CD4-positive, alpha-beta T cell treated with Interleukin-12 subunit alpha and Interleukin-12 subunit beta, for 1 hour (primary cell): Measurements from ENCODE around the gene TRPV4.
A peak's percentile ranks its signal among the peaks of the same experiment; 100 is the strongest.

Experiments
- DNase-seq: peaks from one replicate; pipeline ENCODE4 v3.0.0-alpha.2; 2020

Gene TRPV4

GRCh38 chr12:109804820-109805761, 28.1 kb downstream of the TRPV4 start:
- DNase-seq: peak; percentile 73

GRCh38 chr12:109803678-109804077, 29.5 kb downstream of the TRPV4 start:
- DNase-seq: no peak

- no peak for DNase-seq
Observed at GRCh38 chr12:109802828-109803227, 30.4 kb downstream of the TRPV4 start.

GRCh38 chr12:109800536-109800935, 32.7 kb downstream of the TRPV4 start:
- no peak for DNase-seq

- no peak for DNase-seq
Observed at GRCh38 chr12:109798691-109799090, 34.5 kb downstream of the TRPV4 start.

GRCh38 chr12:109797905-109798669, 35.1 kb downstream of the TRPV4 start:
- no peak for DNase-seq

- no peak for DNase-seq
Observed at GRCh38 chr12:109796057-109796456, 37.1 kb downstream of the TRPV4 start.

GRCh38 chr12:109795023-109795422, 38.2 kb downstream of the TRPV4 start:
- no peak for DNase-seq

- no peak for DNase-seq
Observed at GRCh38 chr12:109793826-109794501, 39.2 kb downstream of the TRPV4 start.

GRCh38 chr12:109793411-109793810, 39.8 kb downstream of the TRPV4 start:
- no peak for DNase-seq

GRCh38 chr12:109792992-109793391, 40.2 kb downstream of the TRPV4 start:
- DNase-seq: no peak

- no peak for DNase-seq
Observed at GRCh38 chr12:109789526-109790048, 43.6 kb downstream of the TRPV4 start.

GRCh38 chr12:109786799-109787198, 46.4 kb downstream of the TRPV4 start:
- DNase-seq: no peak

- DNase-seq: no peak
Observed at GRCh38 chr12:109785854-109786253, 47.3 kb downstream of the TRPV4 start.

- DNase-seq: no peak
Observed at GRCh38 chr12:109783965-109784244, 49.3 kb downstream of the TRPV4 start.

GRCh38 chr12:109783135-109783964, 49.8 kb downstream of the TRPV4 start:
- DNase-seq: no peak

GRCh38 chr12:109782326-109782703, 50.9 kb downstream of the TRPV4 start:
- DNase-seq: no peak

GRCh38 chr12:109781668-109782325, 51.4 kb downstream of the TRPV4 start:
- DNase-seq: no peak

- no peak for DNase-seq
Observed at GRCh38 chr12:109779382-109779781, 53.8 kb downstream of the TRPV4 start.

GRCh38 chr12:109778684-109779083, 54.5 kb downstream of the TRPV4 start:
- no peak for DNase-seq

- DNase-seq: peak; percentile 46
Observed at GRCh38 chr12:109777544-109777943, 55.7 kb downstream of the TRPV4 start.

- no peak for DNase-seq
Observed at GRCh38 chr12:109776624-109777023, 56.6 kb downstream of the TRPV4 start.
